Effector CD4-positive, alpha-beta T cell (primary cell): ENCODE measurements around the gene C17orf107.
"Not testable (repeated sequence)": the region's sequence is repeated elsewhere in the genome, so short reads cannot be mapped to it uniquely, and the experiment has no call there.

Source experiments
- DNase-seq: peaks from one replicate; pipeline ENCODE4 v3.0.0-alpha.2; 2020
- total RNA-seq: gene quantifications from one replicate; lab custom pipeline; 2026; lab: John Stamatoyannopoulos, UW

C17orf107 gene
- total RNA-seq = 27.8 reads per million, percentile 54 among the genes with 10 or more reads in this experiment

DNA sequence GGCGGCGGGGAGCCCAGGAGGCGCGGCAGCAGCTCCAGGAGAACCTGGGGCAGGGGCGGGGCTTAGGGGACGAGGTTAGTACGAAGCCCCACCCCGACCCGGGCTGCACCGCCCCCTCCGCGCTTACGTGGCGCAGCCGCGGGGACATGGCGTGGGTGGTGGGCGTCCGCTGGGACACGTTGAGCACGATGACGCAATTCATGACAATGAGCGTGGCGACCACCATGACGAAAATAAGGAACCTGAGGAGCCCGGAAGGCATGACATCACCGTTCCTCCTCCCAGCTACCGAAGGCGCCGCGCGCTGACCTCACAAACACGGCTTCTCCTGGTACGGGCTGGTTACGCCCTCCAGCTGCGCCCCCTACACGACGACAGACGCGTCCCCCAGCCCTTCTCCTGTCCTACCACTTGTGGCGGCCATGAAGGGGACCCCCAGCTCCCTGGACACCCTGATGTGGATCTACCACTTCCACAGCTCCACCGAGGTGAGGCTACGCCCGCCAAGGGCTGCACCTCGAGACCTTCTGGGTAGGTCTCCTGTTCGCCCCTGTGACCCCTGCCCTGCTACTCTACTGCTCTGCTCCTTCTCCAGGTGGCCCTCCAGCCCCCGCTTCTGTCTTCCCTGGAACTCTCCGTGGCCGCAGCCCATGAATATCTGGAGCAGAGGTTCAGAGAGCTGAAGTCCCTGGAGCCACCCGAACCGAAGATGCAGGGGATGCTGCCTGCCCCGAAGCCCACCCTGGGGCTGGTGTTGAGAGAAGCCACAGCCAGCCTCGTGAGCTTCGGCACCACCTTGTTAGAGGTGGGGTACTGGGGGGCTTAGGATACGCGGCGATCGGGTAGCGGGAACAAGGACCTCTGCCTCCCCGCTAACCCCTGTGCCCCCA is at the start of gene C17orf107:
TSS of gene C17orf107 (plus strand) at position 196 of the 890 bp plus-strand sequence. CDS start at position 423, 227 bp downstream.
- peak; percentile 93 for DNase-seq

DNA sequence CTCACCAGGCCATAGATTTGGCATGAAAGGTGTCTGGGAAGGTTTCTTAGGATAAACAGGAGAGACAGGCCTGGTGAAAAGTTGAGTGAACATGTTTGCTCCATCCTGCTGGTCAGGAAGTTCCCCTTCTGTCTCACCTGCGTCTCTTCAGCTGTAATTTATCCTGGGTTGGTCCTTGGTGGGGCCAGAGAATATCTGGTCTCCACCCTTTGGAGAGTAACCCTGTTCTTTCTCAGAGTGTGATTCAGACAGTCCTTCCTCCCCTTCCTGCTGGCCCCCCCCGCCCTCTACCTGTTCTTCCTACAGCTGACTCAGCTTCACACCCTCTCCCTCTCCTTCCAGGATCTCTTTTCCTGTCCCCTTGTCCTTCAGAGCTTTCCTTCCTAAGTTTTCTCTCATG is 49.1 kb upstream of the C17orf107 start:
- DNase-seq = no peak

GRCh38 chr17:4851084-4851483 is 48.3 kb upstream of the C17orf107 start:
- no peak for DNase-seq

DNA sequence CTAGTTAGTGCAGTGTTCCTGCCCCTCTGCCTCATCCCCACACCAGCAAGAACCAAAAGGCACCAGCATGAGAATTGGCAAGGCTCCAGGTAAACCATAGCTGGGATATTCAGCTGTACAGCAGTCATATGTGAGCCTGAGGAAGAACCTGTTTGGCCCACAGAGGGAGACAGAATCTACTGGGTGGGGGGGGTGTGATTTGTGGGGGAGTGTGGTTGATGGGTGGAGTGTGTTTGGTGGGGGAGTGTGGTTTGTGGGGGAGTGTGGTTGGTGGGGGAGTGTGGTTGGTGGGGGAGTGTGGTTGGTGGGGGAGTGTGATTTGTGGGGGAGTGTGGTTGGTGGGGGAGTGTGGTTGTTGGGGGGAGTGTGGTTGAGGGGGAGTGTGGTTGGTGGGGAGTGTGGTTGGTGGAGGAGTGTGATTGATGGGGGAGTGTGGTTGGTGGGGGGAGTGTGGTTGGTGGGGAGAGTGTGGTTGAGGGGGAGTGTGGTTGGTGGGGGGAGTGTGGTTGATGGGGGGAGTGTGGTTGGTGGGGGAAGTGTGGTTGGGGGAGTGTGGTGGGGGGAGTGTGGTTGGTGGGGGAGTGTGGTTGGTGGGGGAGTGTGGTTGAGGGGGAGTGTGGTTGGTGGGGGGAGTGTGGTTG is 46.6 kb upstream of the C17orf107 start:
- peak; percentile 20 for DNase-seq

- no peak for DNase-seq
Observed at GRCh38 chr17:4853208-4853671, 46.1 kb upstream of the C17orf107 start.

DNA sequence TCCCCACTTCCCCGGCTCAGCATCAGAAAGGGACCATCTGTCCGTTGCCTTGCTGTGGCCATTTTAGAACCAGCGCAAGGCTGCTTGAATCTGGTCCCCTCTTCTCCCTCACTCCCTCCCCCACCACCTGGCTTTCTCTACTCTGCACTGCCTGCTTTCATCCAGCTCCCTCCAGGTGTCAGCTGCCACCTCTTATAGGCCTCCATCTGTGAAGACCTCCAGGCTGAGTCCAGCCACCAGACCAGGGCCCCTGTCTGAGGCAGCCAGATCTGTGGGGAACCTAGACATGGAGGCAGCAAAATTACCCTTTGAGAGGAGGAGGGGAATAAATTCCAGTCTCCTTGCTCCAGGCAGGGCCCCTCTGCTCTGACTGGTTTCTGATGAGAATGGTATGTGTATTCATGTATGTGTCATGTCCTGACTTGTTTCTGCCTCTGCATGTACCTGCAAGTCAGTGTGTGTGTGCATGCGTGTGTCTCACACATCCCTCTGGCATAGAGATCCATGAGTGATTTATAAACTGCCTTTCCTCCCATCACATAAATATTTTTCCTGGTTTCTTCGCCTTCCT is 45.1 kb upstream of the C17orf107 start:
- DNase-seq = no peak

- no peak for DNase-seq
Observed at GRCh38 chr17:4856271-4856936, 42.9 kb upstream of the C17orf107 start.

GRCh38 chr17:4856937-4857314 is 42.4 kb upstream of the C17orf107 start:
- no peak for DNase-seq

- not testable (repeated sequence) for DNase-seq
Observed at GRCh38 chr17:4857347-4857746, 42.0 kb upstream of the C17orf107 start.

DNA sequence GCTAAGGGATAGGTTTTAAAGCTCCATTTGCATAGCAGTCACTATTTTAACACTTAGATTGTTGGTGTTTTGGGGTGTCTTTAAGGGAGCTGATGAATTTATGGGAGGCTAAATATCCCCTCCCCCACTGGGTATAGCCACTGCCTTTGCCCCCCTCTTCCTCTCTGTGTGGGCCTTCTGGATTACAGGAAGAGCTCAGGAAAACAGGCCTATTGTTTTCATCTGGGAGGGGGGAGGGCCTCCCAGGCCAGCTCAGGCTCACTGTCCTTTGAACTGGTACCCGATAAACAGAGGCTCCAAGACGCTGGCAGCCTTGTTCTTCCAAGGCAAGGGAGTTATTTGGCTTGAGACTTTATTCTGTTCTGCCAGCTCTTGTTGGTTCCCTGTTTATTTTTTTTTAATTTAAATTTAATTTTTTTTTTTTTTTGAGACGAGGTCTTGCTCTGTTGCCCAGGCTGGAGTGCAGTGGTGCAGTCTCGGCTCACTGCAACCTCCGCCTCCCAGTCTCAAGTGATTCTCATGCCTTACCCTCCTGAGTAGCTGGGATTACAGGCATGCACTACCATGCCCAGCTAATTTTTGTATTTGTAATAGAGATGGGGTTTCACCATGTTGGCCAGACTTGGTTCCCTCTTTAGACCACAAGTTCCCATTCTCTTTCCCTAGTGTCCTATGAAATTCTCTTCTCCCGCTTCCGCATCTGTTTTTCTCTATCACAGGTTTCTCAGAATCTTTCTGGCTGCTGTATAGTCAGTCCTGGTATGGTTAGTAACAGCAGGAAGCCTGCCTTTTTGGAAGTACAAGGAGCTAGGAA is 41.1 kb upstream of the C17orf107 start:
- no peak for DNase-seq

DNA sequence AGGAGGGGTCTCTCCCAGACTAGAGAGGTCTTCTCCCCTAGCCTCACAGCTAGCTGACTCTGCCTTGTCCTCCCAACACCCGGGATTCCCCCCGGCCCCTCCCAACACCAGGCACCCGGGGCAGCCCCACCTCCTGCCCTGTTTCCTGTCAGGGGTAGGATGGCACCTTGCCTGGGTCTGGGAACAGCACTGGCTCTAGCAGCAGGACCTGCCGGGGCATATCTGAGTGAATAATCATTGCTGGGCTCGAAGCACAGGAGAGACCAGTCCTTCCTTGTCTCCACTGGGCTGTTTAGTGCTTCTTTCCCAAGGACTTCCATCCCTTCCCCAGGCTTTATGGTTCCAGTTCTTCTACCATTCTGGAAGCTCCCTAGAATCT is 40.5 kb upstream of the C17orf107 start:
- no peak for DNase-seq

GRCh38 chr17:4859816-4860625 is 39.3 kb upstream of the C17orf107 start:
- DNase-seq = no peak

DNA sequence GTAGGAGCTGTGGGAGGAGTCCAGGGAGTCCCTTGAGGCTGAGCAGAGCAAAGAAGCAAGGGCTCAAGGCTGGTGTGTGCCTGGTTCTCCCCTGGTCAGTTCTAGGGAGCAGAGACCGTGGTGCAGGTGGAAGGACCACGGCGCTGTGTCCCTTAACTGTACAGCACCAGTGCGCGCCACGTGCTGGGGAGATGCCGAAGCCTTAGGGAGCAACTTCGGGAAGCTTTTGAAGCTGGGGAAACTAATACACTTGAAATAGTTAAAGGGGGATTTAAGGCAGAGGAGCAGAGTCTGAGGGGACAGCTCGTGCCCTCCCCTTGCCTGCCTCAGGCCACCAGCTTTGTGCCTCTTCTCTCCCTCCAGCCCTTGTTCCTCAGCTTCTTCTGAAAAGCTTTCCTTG is 38.7 kb upstream of the C17orf107 start:
- no peak for DNase-seq

- no peak for DNase-seq
Observed at GRCh38 chr17:4861052-4861451, 38.3 kb upstream of the C17orf107 start.

DNA sequence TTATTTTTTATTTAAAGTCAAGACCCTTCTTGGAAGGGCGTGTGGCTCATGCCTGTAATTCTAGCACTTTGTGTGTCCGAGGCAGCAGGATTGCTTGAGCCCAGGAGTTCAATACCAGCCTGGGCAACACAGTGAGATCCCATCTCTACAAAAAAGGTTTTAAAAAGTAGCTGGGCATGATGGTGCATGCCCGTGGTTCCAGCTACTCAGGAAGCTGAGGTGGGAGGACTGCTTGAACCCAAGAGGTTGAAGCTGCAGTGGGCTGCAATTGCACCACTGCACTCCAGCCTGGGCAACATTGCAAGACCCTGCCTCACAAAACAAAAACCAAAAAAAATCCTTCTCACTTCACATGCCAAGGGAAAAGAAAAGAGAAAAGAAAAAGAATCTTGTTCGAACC is 36.6 kb upstream of the C17orf107 start:
- no peak for DNase-seq

DNA sequence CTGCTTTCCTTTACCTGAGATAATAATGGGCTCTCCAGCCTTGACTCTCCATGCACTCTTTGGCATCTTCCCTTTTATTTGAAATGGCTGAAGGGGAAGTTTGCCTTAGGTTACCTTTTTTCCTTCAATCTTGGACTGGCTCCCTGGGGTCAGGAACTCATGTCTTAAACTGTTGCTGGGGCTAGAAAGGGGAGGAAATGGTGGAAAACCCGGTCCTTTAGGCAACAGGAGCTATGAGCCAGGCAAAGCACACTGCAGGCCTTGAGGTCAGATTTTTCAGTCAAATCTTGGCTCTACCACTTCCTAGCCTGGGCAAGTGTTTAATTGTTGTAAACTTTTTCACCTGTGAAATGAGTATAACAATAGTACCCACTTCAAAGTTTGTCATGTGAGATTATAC is 36.0 kb upstream of the C17orf107 start:
- no peak for DNase-seq

DNA sequence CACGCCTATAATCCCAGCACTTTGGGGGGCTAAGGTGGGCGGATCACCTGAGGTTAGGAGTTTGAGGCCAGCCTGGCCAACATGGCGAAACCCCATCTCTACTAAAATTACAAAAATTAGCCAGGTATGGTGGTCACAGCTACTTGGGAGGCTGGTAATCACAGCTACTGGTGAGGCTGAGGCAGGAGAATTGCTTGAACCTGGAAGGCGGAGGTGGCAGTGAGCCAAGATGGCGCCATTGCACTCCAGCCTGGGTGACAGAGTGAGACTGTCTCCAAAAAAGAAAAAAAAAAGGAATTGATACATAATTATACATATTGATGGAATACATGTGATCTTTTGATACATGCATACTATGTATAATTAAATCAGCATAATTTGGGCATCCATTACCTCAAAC is 31.8 kb upstream of the C17orf107 start:
- DNase-seq = not testable (repeated sequence)

DNA sequence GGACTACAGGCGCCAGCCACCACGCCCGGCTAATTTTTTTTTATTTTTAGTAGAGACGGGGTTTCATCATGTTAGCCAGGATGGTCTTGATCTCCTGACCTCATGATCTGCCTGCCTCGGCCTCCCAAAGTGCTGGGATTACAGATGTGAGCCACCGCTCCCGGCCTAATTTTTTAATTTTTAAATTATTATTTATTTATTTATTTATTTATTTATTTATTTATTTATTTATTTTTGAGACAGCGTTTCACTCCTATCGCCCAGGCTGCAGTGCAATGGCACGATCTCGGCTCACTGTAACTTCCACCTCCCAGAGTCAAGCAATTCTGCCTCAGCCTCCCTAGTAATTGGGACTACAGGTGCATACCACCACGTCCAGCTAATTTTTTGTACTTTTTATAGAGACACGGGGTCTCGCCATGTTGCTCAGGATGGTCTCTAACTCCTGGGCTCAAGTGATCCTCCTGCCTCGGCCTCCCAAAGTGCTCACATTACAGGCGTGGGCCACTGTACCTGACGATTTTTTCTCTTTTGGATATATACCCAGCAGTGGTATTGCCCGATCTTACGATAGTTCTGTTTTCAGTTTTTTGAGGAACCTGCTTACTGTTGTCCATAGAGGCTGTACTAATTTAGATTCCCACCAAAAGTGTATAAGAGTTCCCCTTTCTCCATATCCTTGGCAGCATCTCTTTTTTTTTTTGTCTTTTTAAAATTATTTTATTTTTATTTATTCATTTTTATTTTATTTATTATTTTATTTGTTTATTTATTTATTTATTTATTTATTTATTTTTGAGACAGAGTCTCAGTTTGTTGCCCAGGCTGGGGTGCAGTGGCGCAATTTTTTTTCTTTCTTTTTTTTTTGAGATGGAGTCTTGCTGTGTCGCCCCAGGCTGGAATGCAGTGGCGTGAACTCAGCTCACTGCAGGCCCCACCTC is 30.0 kb upstream of the C17orf107 start:
- not testable (repeated sequence) for DNase-seq

GRCh38 chr17:4870855-4871254 is 28.5 kb upstream of the C17orf107 start:
- no peak for DNase-seq

- DNase-seq = no peak
Observed at GRCh38 chr17:4872786-4873185, 26.6 kb upstream of the C17orf107 start.
